Right hindlimb (tissue), 1 donor: ENCODE results near the gene HMGCS2.
"Not testable (repeated sequence)": the region's sequence is repeated elsewhere in the genome, so short reads cannot be mapped to it uniquely, and the experiment has no call there.

Experiments
- DNase-seq: peaks from one replicate; pipeline ENCODE4 v3.0.0-alpha.2; 2018

The HMGCS2 gene

DNA sequence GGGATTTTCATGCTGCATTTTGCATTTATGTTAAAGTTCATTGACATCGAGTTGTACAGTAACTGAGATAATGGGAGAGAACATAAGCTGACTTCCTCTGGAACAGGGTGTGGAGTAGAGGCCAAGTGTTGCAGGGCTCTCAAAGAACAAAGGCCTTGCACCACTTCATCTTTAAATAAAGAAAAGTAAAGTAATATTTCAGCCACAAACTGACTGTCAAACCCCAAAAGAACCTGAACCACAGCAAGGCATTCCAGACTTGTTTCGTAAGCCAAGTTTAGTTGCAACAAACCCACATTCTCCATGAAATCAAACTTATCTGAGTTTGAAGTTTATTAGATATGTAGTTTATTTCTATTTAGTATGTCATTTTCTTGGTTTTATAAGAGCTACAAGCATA, 19.1 kb upstream of the HMGCS2 start:
- DNase-seq, result no peak

- DNase-seq, result not testable (repeated sequence)
These were observed 17.9 kb upstream of the HMGCS2 start for GRCh38 chr1:119786473-119787050.

DNA sequence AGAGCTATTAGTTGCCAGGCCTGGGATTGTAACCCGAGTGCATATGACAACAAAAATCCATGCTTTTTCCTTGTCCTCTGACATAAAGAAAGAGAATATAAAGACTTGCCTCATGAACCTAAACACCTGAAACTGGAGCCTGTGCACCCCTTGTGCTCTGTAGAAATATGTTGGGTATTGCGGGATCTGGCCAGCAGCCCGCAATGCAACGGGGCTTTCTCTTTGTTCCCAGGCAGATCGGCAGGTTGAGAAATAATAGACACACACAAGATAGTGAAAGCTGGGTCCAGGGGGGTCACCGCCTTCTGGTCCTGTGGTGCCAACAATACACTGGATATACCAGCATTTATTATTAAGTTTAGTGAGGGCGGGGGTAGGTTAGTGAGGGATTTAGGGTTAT, 17.3 kb upstream of the HMGCS2 start:
- not testable (repeated sequence) for DNase-seq

- peak; percentile 57 for DNase-seq
These were observed 15.6 kb upstream of the HMGCS2 start for GRCh38 chr1:119784191-119784781.

GRCh38 chr1:119783354-119784185, 14.9 kb upstream of the HMGCS2 start:
- no peak for DNase-seq

GRCh38 chr1:119782631-119783325, 14.1 kb upstream of the HMGCS2 start:
- no peak for DNase-seq

DNA sequence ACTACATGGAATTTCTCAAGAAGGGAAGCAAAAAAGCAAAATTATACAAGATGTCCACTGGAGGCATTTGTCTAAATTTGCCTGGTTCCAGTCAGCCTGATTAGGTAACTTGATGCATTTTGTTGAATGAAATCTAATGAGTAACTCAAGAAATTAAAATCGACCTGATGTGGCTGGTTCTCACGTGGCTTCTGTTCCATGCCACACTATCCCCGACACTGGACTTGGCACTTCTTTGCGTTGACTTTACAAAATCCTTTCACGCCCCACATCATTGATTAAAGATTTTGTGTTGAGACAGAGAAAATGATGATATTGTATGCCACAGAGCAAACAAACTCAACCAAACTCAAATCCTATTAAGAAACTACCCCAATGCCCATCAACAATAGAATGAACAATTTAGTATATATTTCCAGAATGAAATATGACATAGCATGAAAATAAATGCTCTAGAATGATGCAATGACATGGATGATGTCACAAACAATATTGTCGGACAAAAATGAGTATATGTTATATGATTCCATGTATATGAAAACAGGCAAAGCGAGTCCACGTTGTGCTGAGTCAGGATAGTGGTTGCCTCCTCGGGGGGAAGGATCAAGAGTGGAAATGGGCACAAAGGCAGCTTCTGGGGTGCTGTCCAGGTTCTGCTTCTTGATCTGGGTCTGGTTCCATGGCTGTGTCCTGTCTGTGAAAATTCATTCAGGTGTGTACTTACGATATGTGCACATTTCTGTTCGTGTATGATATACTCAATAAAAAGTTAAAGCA, 12.9 kb upstream of the HMGCS2 start:
- no peak for DNase-seq

DNA sequence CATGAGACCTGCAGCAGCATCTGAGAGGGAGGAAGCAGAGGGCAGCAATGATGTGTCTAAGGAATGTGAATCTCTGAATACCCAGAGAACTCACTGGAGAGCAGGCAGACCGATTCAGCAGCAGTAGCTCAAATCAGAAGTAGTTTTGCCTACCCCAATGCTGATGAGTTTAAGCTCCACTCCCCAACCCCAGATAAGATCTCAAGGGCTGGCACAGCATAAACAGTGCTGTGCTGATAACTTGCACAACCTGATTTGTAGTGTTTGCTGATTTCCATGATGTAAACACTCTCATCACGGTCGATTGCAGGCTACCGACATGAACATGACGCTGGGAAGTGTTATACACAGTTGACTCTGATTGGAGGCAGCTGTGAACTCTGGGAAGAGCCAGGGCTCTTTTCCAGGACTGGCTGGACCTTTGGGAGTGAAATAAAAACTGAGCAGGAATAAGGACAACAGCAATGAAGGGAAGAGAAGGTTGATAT, 11.2 kb upstream of the HMGCS2 start:
- peak; percentile 76 for DNase-seq

DNA sequence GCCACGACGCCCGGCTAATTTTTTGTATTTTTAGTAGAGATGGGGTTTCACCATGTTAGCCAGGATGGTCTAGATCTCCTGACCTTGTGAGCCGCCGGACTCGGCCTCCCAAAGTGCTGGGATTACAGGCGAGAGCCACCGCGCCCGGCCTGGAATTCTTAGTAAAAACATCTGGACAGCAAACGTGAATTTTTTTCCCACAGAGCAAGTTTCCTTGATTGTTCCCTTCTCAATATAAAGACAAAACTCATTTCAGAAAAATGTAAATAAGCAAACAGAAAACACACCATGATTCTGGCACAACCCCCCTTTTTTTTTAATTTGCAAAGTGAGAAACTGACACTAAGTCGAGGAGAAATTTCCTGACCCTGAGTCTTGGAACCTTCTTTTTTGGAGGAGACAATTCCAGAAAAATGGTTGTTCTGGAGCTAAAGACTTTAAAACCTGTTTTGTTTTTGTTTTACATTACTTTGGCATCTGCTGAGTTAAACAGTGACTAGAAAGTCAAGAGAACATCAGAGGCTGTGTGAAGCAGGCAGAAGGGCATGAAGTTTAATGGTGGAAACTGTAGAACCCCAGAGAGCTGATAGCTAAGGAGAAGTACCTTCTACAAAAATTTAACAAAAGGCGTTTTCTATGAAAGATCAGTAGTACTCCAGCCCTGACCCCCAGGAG, 10.3 kb upstream of the HMGCS2 start:
- no peak for DNase-seq

DNA sequence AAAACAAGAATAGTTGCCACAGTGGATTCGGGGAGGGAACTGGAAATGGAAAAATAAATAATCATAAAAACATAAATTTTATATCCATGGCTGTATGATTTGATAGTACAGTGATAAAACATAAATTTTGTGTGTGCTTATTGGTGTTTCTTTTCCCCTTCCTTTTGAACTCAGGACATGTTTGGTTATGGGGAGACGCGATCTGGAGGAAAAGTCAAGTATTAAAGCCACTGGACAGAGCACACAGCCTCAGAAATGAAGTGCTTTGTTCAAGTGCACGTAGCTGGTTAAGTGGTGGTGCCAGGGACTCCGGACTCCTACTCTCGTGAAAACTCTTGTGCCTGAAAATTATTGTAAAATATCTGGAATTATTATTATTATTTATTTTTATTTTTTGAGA, 9.7 kb upstream of the HMGCS2 start:
- no peak for DNase-seq

DNA sequence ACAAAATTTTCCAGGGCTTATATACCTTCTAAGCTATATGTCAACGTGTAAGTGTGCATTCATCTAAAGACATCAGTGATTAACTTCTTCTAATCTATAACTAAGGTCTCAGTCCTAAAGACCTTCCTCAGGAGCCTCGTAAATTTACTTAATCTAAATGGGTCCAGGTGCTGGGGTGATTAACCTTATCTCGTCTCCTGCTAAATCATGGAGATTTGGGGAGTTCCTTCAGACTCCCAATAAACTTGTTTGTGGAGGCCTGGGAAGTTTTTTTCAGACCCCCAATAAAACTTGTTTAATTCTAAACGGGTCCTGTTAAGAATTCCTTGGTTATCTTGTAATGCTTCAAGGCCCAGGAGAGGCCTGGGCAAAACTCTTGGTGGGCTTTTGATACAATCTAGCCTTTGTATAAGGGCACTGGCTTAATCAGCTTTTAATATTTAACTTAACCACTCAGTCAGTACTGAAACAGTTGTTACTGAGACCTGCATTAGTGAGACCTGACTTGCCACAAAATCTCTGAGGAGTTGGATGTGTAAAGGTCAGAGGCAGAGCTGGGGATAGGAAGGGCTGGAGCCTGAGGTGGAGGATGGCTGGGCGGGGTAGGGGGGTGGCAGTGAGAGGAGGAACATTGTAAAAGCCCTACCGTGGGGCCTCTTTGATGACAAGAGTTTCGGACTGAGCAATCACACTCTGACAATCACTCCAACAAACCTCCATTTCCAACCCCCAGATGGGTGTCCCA, 6.2 kb upstream of the HMGCS2 start:
- DNase-seq, result no peak

- DNase-seq, result no peak
These were observed 5.1 kb upstream of the HMGCS2 start for GRCh38 chr1:119773711-119774241.

DNA sequence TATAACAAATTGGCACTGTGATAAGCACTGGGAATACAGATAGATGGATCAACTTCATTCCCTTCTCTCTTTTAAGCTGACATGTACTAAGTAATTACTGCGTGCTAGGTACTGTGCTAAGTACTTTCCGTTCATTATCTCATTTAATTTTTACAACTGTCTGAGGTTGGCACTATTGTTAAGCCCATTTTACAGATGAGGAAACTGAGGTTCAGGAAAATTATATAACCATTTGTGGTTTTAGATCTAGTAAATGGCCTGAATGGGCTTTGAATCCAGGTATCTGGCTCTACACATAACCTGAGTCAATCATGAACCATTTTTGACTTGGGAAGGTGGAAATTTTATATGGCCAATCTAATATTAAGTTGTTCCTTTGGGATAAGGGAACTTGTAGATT, 3.6 kb upstream of the HMGCS2 start:
- no peak for DNase-seq

GRCh38 chr1:119771770-119772169, 3.1 kb upstream of the HMGCS2 start:
- DNase-seq, result no peak

DNA sequence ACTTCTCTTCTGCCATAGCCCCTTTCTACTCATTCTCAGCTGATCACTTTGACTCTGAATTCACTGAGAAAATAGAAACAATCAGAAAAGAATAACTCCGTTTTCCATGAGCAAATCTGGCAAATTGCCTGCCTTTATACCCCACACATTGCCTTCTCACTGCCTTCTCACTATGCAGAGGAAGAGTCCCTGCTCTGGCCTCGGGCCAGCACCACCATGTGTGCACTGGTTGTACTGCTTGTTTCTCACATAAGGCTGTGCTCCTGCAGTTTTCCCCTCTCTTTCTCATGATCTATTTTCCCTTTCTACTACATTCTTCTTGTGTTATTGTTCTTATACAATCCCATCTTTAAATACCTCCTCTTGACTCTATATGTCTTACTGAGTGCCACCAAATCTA, 2.3 kb upstream of the HMGCS2 start:
- no peak for DNase-seq

DNA sequence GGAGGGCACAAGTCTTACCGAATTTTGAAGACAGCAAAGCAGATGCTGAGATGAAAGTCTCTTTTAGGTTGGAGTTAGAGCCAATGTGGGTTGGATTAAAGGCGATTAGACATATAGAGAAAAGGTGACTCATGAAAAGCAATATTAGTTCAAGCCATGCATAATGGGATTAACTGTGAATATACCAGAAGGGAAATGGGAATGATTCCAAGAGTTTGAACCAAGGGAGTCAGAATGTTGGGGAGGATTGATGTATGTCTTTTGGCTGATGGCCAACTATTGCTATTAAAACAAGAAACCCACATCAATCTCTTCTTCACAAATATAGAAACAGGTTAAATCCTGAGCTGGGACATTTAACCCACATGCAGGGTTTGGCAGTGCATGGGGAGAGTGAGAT, 1.2 kb downstream of the HMGCS2 start:
- DNase-seq, result no peak

DNA sequence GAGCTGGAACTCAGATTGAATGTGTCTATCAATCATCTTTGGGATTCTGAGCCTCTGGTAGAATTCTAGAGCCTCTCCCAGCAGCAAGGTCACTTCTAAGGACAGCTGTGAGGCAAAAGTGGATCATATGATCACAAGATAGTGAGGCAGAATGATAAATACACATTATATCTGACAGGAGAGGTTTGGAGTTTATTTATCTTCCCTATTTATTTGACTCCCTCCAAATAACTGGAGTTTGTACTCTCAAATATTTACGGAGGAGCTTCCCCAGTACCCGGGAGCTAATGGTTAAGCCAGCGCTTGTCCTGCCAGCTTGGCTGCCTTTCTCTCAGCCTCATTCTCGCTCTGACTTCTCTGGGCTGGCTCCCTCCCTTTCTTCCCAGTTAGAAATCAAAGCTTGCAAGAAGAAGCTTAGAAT, 2.3 kb downstream of the HMGCS2 start:
- DNase-seq, result no peak

DNA sequence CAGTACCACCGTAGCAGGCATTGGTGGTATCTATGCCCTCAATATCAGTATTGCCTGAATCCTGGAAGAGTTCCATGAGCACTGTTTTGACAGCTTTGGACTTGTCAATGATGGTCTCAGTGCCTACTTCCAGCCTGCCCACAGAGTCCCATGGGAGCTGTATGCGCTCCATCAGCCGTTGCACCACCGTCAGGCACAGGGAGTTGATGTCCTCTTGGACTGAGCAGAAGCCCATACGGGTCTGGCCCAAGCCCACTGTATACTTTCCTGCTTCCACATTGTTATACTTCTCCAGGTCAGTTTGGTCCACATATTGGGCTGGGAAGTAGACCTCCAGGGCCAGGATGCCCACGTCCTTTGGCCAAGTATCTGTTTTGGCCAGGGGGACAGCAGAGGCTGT, 4.5 kb downstream of the HMGCS2 start:
- DNase-seq, result no peak

GRCh38 chr1:119762953-119763352, 5.8 kb downstream of the HMGCS2 start:
- no peak for DNase-seq

- DNase-seq, result no peak
These were observed 6.3 kb downstream of the HMGCS2 start for GRCh38 chr1:119762409-119762808.

DNA sequence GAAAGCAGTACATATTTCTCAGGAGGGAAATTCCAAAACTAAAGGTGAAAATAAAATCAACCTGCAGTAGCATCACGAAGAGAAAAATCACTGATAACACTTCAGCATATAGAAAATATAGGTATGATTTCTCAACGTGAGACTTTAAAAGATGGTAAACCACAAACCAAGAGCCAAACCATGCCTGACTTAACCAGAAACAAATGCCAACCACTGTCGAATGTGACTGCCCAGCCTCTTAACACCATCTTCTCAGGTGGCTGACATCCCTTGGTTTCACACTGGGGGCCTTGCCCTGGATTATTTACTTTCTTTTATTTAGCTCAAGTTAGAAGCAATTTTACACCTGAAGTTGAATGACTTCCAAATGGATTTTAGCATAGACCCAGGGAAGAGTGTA, 10.1 kb downstream of the HMGCS2 start:
- DNase-seq, result no peak
